HG03354 (cell line): ENCODE results near the gene AMBN.

Source experiments
- ATAC-seq: cut with Tn5 transposase; IDR thresholded peaks from one replicate; pipeline ENCODE4 v1.9.1; 2021; ENCODE audit warnings: mild to moderate bottlenecking; ENCODE audit not compliant: unreplicated experiment, poor library complexity, severe bottlenecking

The AMBN gene

GRCh38 chr4:70591955-70592582 lies at the start of gene AMBN:
Gene AMBN (plus strand): TSS chr4:70592256. CDS start chr4:70592359, 103 bp downstream.
- no peak for ATAC-seq

- ATAC-seq: peak; percentile 83
Measured at GRCh38 chr4:70544279-70544868, 47.7 kb upstream of the AMBN start.

GRCh38 chr4:70556856-70557255 lies 35.2 kb upstream of the AMBN start:
- no peak for ATAC-seq

GRCh38 chr4:70559211-70559830 lies 32.7 kb upstream of the AMBN start:
- ATAC-seq: peak; percentile 82

- no peak for ATAC-seq
Measured at GRCh38 chr4:70559924-70560323, 32.1 kb upstream of the AMBN start.

- ATAC-seq: no peak
Measured at GRCh38 chr4:70564033-70564432, 28.0 kb upstream of the AMBN start.

GRCh38 chr4:70570796-70571195 lies 21.3 kb upstream of the AMBN start:
- no peak for ATAC-seq

GRCh38 chr4:70571772-70572171 lies 20.3 kb upstream of the AMBN start:
- ATAC-seq: no peak

- no peak for ATAC-seq
Measured at GRCh38 chr4:70575964-70576363, 16.1 kb upstream of the AMBN start.

- ATAC-seq: no peak
Measured at GRCh38 chr4:70577220-70577927, 14.7 kb upstream of the AMBN start.

GRCh38 chr4:70581980-70582379 lies 10.1 kb upstream of the AMBN start:
- no peak for ATAC-seq

GRCh38 chr4:70583952-70584834 lies 7.9 kb upstream of the AMBN start:
- no peak for ATAC-seq

GRCh38 chr4:70586841-70587240 lies 5.2 kb upstream of the AMBN start:
- ATAC-seq: no peak

GRCh38 chr4:70589785-70590184 lies 2.3 kb upstream of the AMBN start:
- peak; percentile 99 for ATAC-seq

GRCh38 chr4:70594196-70594595 lies 2.1 kb downstream of the AMBN start:
- no peak for ATAC-seq

GRCh38 chr4:70600305-70600704 lies 8.2 kb downstream of the AMBN start:
- no peak for ATAC-seq

GRCh38 chr4:70600977-70601376 lies 8.9 kb downstream of the AMBN start:
- peak; percentile 15 for ATAC-seq

- peak; percentile 99 for ATAC-seq
Measured at GRCh38 chr4:70601422-70602039, 9.5 kb downstream of the AMBN start.

- ATAC-seq: no peak
Measured at GRCh38 chr4:70603856-70604255, 11.8 kb downstream of the AMBN start.
